AML-193 (cell line): ENCODE data around the gene LOXL3.
A peak's percentile ranks its signal among the peaks of the same experiment; 100 is the strongest.
"Not testable (repeated sequence)": the region's sequence is repeated elsewhere in the genome, so short reads cannot be mapped to it uniquely, and the experiment has no call there.

Experiments used
- DNase-seq, 2 experiments: peaks; one replicate each; lab custom pipeline; 2025; lab: John Stamatoyannopoulos, UW

The LOXL3 gene

GRCh38 chr2:74491648-74492544, 61.8 kb downstream of the LOXL3 start:
- DNase-seq = no peak

- no peak for DNase-seq
Observed at GRCh38 chr2:74489906-74490305, 63.8 kb downstream of the LOXL3 start.

- no peak for DNase-seq
Observed at GRCh38 chr2:74488643-74489481, 64.9 kb downstream of the LOXL3 start.

GRCh38 chr2:74486141-74486540, 67.6 kb downstream of the LOXL3 start:
- no peak for DNase-seq

- DNase-seq = not testable (repeated sequence)
Observed at GRCh38 chr2:74483675-74484164, 70.0 kb downstream of the LOXL3 start.

GRCh38 chr2:74482801-74483674, 70.7 kb downstream of the LOXL3 start, which contains the start of the genes CCDC142 and TTC31:
CCDC142 (minus strand) TSS chr2:74482998; CDS start chr2:74482837, 161 bp downstream.
TTC31 (plus strand) TSS chr2:74483081; CDS start chr2:74483096, 15 bp downstream.
- DNase-seq = peak; percentile 92 to 95
